Left renal pelvis (tissue), 4 donors: ENCODE data around the gene IQCK. TPM values are rescaled to one million over a fixed set of nuclear protein-coding genes. Genes with fewer than 3 reads are reported as not detected.
A peak's percentile ranks its signal among the peaks of the same experiment; 100 is the strongest.
"Not testable (repeated sequence)": the region's sequence is repeated elsewhere in the genome, so short reads cannot be mapped to it uniquely, and the experiment has no call there.

Source experiments
- DNase-seq, 4 donors: peaks; one replicate each; pipeline ENCODE4 v3.0.0-alpha.2; 2013; ENCODE audit warnings: low read depth in 4 of 4, low spot score in 3 of 4
- polyA plus RNA-seq, 4 donors: library from polyadenylated mRNA; unstranded; fragments of 120-200 nt; gene quantifications; one replicate each; pipeline ENCODE4 v1.2.1, GENCODE V29; 2013; ENCODE audit not compliant: insufficient read length in 4 of 4

Gene IQCK
- polyA plus RNA-seq: 10 to 100 TPM; 18.7 to 49.4 (median 45.0) TPM

GRCh38 chr16:19717741-19718623 is at the start of gene IQCK, which contains the start of gene KNOP1:
IQCK (plus strand) TSS chr16:19718271; CDS start chr16:19718307, 36 bp downstream.
KNOP1 (minus strand) TSS chr16:19718227; CDS start chr16:19715035, 3,192 bp downstream.
- DNase-seq: peak; percentile 80 to 83 (median 82)

- no peak for DNase-seq
These were observed 45.7 kb upstream of the IQCK start for GRCh38 chr16:19672378-19672777.

- no peak for DNase-seq
These were observed 43.6 kb upstream of the IQCK start for GRCh38 chr16:19674485-19674884.

GRCh38 chr16:19677402-19677801 is 40.7 kb upstream of the IQCK start:
- DNase-seq: no peak

- DNase-seq: no peak
These were observed 39.3 kb upstream of the IQCK start for GRCh38 chr16:19678804-19679203.

- not testable (repeated sequence) for DNase-seq
These were observed 38.8 kb upstream of the IQCK start for GRCh38 chr16:19679281-19679680.

GRCh38 chr16:19680881-19681340 is 37.2 kb upstream of the IQCK start:
- peak in 1 of 4 donors; percentile 12 for DNase-seq

GRCh38 chr16:19681637-19682036 is 36.4 kb upstream of the IQCK start:
- DNase-seq: no peak

- no peak for DNase-seq
These were observed 34.4 kb upstream of the IQCK start for GRCh38 chr16:19683453-19684236.

- DNase-seq: no peak
These were observed 32.9 kb upstream of the IQCK start for GRCh38 chr16:19685176-19685575.

- DNase-seq: no peak
These were observed 30.8 kb upstream of the IQCK start for GRCh38 chr16:19687279-19687678.

GRCh38 chr16:19688396-19689024 is 29.6 kb upstream of the IQCK start:
- DNase-seq: no peak

GRCh38 chr16:19689342-19689741 is 28.7 kb upstream of the IQCK start:
- DNase-seq: no peak

- no peak for DNase-seq
These were observed 27.9 kb upstream of the IQCK start for GRCh38 chr16:19690196-19690595.

GRCh38 chr16:19691161-19691711 is 26.8 kb upstream of the IQCK start:
- no peak for DNase-seq

- no peak for DNase-seq
These were observed 23.1 kb upstream of the IQCK start for GRCh38 chr16:19694989-19695388.

- no peak for DNase-seq
These were observed 21.7 kb upstream of the IQCK start for GRCh38 chr16:19696328-19696727.

- DNase-seq: no peak
These were observed 21.1 kb upstream of the IQCK start for GRCh38 chr16:19696961-19697360.

GRCh38 chr16:19697756-19698318 is 20.2 kb upstream of the IQCK start:
- no peak for DNase-seq
